Gastrocnemius medialis (tissue), 4 donors: ENCODE results near the gene PLSCR2.

Experiments used
- CTCF ChIP-seq, 5 experiments: fragments of 450-650 bp in 3 of 5; fragments of 200-600 bp in 2 of 5; sonication (generic) in 2 of 5; IDR thresholded peaks in 4 of 5; conservative IDR thresholded peaks in 1 of 5; 1 replicate in 4 of 5; 2 replicates in 1 of 5; pipeline ENCODE4 v1.5.1; 2016 to 2019; ENCODE audit warnings: antibody characterized with exemption in 5 of 5, mild to moderate bottlenecking in 3 of 5, moderate library complexity in 3 of 5
- POLR2A ChIP-seq, 2 donors: fragments of 450-650 bp; IDR thresholded peaks; one replicate each; pipeline ENCODE4 v1.6.1; 2017; ENCODE audit warnings: antibody characterized with exemption in 2 of 2, mild to moderate bottlenecking in 2 of 2, moderate library complexity in 2 of 2

- TF ChIP-seq CTCF (IDR thresholded peaks at IDR 0.05 in 4 of 5, conservative IDR thresholded peaks at IDR 0.05 in 1 of 5) (no peak), POLR2A (IDR thresholded peaks at IDR 0.05) (no peak)
Observed at GRCh38 chr3:146465693-146466465, 3.5 kb downstream of the PLSCR2 start.
